CD14-positive monocyte (primary cell): ENCODE data around the gene XRCC4. TPM values are rescaled to one million over a fixed set of nuclear protein-coding genes. Genes with fewer than 3 reads are reported as not detected.

ENCODE experiments used
- DNase-seq, 3 donors: peaks; one replicate each; pipeline ENCODE4 v3.0.0-alpha.2; 2011 to 2022
- H2AFZ ChIP-seq: 2 replicates; pipeline ENCODE4 v1.6.0; 2012; ENCODE audit warnings: mild to moderate bottlenecking, low read depth, low read length, inconsistent platforms; ENCODE audit not compliant: insufficient read depth, poor library complexity, severe bottlenecking
- H3K27ac ChIP-seq, 2 donors: 1 replicate in 1 of 2; 2 replicates in 1 of 2; pipeline ENCODE4 v1.5.1; 2012 to 2013; ENCODE audit warnings: low read length in 2 of 2, control low read depth in 1 of 2, inconsistent platforms in 1 of 2, low read depth in 1 of 2, mild to moderate bottlenecking in 1 of 2
- H3K27me3 ChIP-seq, 2 donors: one replicate each; pipeline versions ENCODE4 v1.6.0 to v1.6.1; 2011 to 2013; ENCODE audit warnings: low read length in 2 of 2; ENCODE audit not compliant: control insufficient read depth in 2 of 2, insufficient read depth in 2 of 2
- H3K36me3 ChIP-seq, 2 donors: replicated peaks in 1 of 2; 1 replicate in 1 of 2; 2 replicates in 1 of 2; pipeline versions ENCODE4 v1.5.1 to v1.6.1; 2012 to 2013; ENCODE audit warnings: low read length in 2 of 2, control low read depth in 1 of 2, inconsistent platforms in 1 of 2, mild to moderate bottlenecking in 1 of 2; ENCODE audit not compliant: insufficient read depth in 2 of 2, control insufficient read depth in 1 of 2
- H3K4me1 ChIP-seq, 2 donors: 1 replicate in 1 of 2; 2 replicates in 1 of 2; pipeline versions ENCODE4 v1.5.1 to v1.6.1; 2012 to 2013; ENCODE audit warnings: low read length in 2 of 2, control low read depth in 1 of 2, inconsistent platforms in 1 of 2, mild to moderate bottlenecking in 1 of 2, moderate library complexity in 1 of 2; ENCODE audit not compliant: insufficient read depth in 2 of 2, control insufficient read depth in 1 of 2
- H3K4me2 ChIP-seq: replicated peaks from 2 replicates; pipeline ENCODE3; 2012; ENCODE audit warnings: low read length, moderate library complexity, mild to moderate bottlenecking; ENCODE audit not compliant: poor library complexity, severe bottlenecking; ENCODE audit errors: extremely low read depth
- H3K4me3 ChIP-seq, 3 experiments: fragments of 200-600 bp in 1 of 3; sonication (generic) in 1 of 3; replicated peaks in 1 of 3; 1 replicate in 2 of 3; 2 replicates in 1 of 3; pipeline ENCODE4 v1.5.1; 2011 to 2013; ENCODE audit warnings: low read length in 3 of 3, mild to moderate bottlenecking in 3 of 3, control low read depth in 2 of 3, low read depth in 2 of 3, inconsistent platforms in 1 of 3, moderate library complexity in 1 of 3
- H3K79me2 ChIP-seq: 2 replicates; pipeline ENCODE4 v1.6.0; 2012; ENCODE audit warnings: mild to moderate bottlenecking, control low read depth, inconsistent platforms, low read length, moderate library complexity; ENCODE audit not compliant: insufficient read depth
- H3K9ac ChIP-seq: 2 replicates; pipeline ENCODE4 v1.6.0; 2017; ENCODE audit warnings: low read length, mild to moderate bottlenecking; ENCODE audit not compliant: insufficient read depth, poor library complexity, severe bottlenecking
- H3K9me3 ChIP-seq, 2 donors: replicated peaks in 1 of 2; 1 replicate in 1 of 2; 2 replicates in 1 of 2; pipeline versions ENCODE4 v1.5.1 to v1.6.1; 2012 to 2013; ENCODE audit warnings: low read length in 2 of 2, control low read depth in 1 of 2; ENCODE audit not compliant: control insufficient read depth in 1 of 2, insufficient read depth in 1 of 2
- H4K20me1 ChIP-seq: 2 replicates; pipeline ENCODE4 v1.6.0; 2012; ENCODE audit warnings: mild to moderate bottlenecking, low read length, control low read depth, moderate library complexity; ENCODE audit not compliant: insufficient read depth
- H3K27ac Mint-ChIP-seq, 7 donors: one replicate each; pipeline ENCODE4 v1.8.0; 2020; ENCODE audit warnings: mild to moderate bottlenecking in 7 of 7, mixed read lengths in 7 of 7, moderate library complexity in 6 of 7, inconsistent platforms in 2 of 7
- H3K27me3 Mint-ChIP-seq, 3 donors: one replicate each; pipeline ENCODE4 v1.8.0; 2021 to 2022; ENCODE audit warnings: low read depth in 3 of 3, mild to moderate bottlenecking in 3 of 3, mixed read lengths in 3 of 3, moderate library complexity in 3 of 3, inconsistent platforms in 1 of 3
- H3K36me3 Mint-ChIP-seq, 2 donors: one replicate each; pipeline ENCODE4 v1.8.0; 2020; ENCODE audit warnings: mixed read lengths in 2 of 2, inconsistent platforms in 1 of 2, mild to moderate bottlenecking in 1 of 2
- H3K4me1 Mint-ChIP-seq: one replicate; pipeline ENCODE4 v1.8.0; 2020; ENCODE audit warnings: mild to moderate bottlenecking, mixed read lengths
- H3K4me3 Mint-ChIP-seq, 2 donors: one replicate each; pipeline ENCODE4 v1.8.0; 2020; ENCODE audit warnings: mild to moderate bottlenecking in 2 of 2, mixed read lengths in 2 of 2, moderate library complexity in 1 of 2
- H3K9me3 Mint-ChIP-seq, 7 donors: one replicate each; pipeline ENCODE4 v1.8.0; 2020 to 2022; ENCODE audit warnings: mixed read lengths in 7 of 7, mild to moderate bottlenecking in 6 of 7, moderate library complexity in 6 of 7, inconsistent platforms in 2 of 7
- WGBS: methylation state at CpG from one replicate; pipeline ENCODE4 v1.1.5; 2013; ENCODE audit warnings: missing lambda C conversion rate; ENCODE audit not compliant: insufficient coverage; 5-methylcytosine and 5-hydroxymethylcytosine counted together
- intact Hi-C, 2 donors: fragments of 100-400 bp; cut with micrococcal nuclease; formaldehyde crosslinking; loops; one replicate each; pipeline versions ENCODE4 v1.15.0 to v1.15.1; 2023
- polyA plus RNA-seq, 3 donors: library from polyadenylated mRNA; depleted of rRNA in 1 of 3; unstranded in 2 of 3; stranded (reverse) in 1 of 3; fragments of 300-500 nt in 2 of 3; fragments of >200 nt in 1 of 3; fragmentation: Illumina TruSeq in 2 of 3; gene quantifications; 1 replicate in 2 of 3; 2 replicates in 1 of 3; pipeline ENCODE4 v1.2.3, GENCODE V29; 2012 to 2021
- TF ChIP-seq, protein P1 (sequence below): fragments of 200-600 bp; IDR thresholded peaks from one replicate; pipeline ENCODE4 v1.8.0; 2022; ENCODE audit warnings: antibody characterized with exemption, mild to moderate bottlenecking

The XRCC4 gene
- polyA plus RNA-seq, 3 donors, result 4.0 to 21.8 (median 16.3) TPM

DNA sequence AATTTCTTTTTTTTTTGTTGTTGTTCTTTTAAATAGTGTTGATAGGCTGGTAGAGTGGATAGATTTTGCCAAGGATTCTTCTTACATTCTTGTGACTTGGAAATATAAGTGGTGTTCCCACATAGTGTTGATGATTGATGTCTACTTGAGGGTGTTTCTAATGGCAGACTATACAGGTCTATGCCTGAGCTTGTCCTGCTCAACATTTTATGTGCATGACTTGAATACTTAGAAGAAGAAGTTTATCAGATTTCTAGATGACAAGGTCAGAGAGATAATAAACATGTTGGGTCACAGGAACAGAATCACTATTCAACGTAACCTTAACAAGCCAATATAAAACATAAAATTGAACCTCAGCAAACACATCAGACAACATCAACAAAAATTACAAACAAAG is 24.2 kb downstream of the XRCC4 start:
- TF ChIP-seq, protein P1, sequence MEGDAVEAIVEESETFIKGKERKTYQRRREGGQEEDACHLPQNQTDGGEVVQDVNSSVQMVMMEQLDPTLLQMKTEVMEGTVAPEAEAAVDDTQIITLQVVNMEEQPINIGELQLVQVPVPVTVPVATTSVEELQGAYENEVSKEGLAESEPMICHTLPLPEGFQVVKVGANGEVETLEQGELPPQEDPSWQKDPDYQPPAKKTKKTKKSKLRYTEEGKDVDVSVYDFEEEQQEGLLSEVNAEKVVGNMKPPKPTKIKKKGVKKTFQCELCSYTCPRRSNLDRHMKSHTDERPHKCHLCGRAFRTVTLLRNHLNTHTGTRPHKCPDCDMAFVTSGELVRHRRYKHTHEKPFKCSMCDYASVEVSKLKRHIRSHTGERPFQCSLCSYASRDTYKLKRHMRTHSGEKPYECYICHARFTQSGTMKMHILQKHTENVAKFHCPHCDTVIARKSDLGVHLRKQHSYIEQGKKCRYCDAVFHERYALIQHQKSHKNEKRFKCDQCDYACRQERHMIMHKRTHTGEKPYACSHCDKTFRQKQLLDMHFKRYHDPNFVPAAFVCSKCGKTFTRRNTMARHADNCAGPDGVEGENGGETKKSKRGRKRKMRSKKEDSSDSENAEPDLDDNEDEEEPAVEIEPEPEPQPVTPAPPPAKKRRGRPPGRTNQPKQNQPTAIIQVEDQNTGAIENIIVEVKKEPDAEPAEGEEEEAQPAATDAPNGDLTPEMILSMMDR, result no peak
- H3K4me3 Mint-ChIP-seq, result no peak overlapping the region
- WGBS, result no CpG with 5 or more reads among the region's 1 CpG
- Histone ChIP-seq H3K79me2 (peaks cover 27% of the 10 kb centered on the region), H4K20me1 (no peaks in the 10 kb centered on the region), H3K36me3 (peaks cover 4% of the 10 kb centered on the region in 2 donors), H3K4me3 (no peak overlapping the region), H2AFZ (no peak overlapping the region), H3K27ac (no peak overlapping the region), H3K9me3 (no peaks in the 10 kb centered on the region), H3K27me3 (no peaks in the 10 kb centered on the region), H3K4me1 (peaks cover 0 to 5% of the 10 kb centered on the region in 2 donors), H3K9ac (no peak overlapping the region), H3K4me2 (no peak overlapping the region)
- peaks cover 6% of the 10 kb centered on the region for H3K4me1 Mint-ChIP-seq
- H3K36me3 Mint-ChIP-seq, result peaks cover 3 to 12% of the 10 kb centered on the region in 2 donors
- H3K9me3 Mint-ChIP-seq, result peaks cover 0 to 5% (median 0%) of the 10 kb centered on the region in 7 donors
- H3K27me3 Mint-ChIP-seq, result no peaks in the 10 kb centered on the region
- no peak for DNase-seq
- intact Hi-C loops, result no loop called here
- H3K27ac Mint-ChIP-seq, result no peak overlapping the region

DNA sequence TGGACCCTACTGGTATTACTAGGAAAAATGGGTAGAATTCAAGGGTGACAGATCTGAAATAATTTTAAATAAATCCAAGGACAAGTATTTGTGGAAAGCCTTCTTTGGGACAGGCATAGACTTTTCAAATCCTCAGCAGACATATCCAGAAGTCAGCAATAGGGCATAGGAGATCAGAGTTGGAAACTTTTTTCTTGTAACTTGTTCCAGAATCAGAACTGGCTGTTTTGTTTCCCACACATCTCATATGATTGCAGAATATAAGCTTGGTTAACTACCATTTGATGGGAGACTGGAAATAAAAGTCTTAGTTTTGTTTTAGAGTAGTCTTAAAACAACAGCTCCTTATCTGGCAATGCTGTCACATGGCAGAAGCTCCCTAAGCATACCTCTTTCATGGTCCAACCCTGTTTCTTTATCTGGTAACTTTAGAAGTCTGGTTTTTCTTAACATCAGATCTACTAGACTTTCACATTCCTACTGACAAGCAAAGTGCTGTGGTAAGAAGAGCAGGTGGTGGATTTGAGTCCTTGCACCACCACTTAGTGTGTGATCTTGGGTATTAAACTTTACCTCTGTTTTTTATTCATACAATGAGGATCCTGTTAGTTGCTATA is 25.1 kb downstream of the XRCC4 start:
- Mint-ChIP-seq H3K36me3 (peaks cover 12 to 19% of the 10 kb centered on the region in 2 donors), H3K4me1 (peaks cover 3% of the 10 kb centered on the region), H3K4me3 (no peak overlapping the region), H3K27ac (no peak overlapping the region), H3K9me3 (peaks cover 0 to 5% (median 0%) of the 10 kb centered on the region in 7 donors), H3K27me3 (no peaks in the 10 kb centered on the region)
- H2AFZ ChIP-seq, result no peak overlapping the region
- no peak overlapping the region for H3K4me3 ChIP-seq
- H3K9me3 ChIP-seq, result no peaks in the 10 kb centered on the region
- peaks cover 22% of the 10 kb centered on the region for H3K79me2 ChIP-seq
- no peak overlapping the region for H3K27ac ChIP-seq
- intact Hi-C loops, result no loop called here
- no peak for DNase-seq
- H3K27me3 ChIP-seq, result no peaks in the 10 kb centered on the region
- TF ChIP-seq, protein P1, result no peak
- H3K9ac ChIP-seq, result no peak overlapping the region
- H3K36me3 ChIP-seq, result peaks cover 4 to 8% of the 10 kb centered on the region in 2 donors
- H3K4me2 ChIP-seq, result no peak overlapping the region
- no peaks in the 10 kb centered on the region for H3K4me1 ChIP-seq
- H4K20me1 ChIP-seq, result no peaks in the 10 kb centered on the region
